HG02642 (cell line): ENCODE data around the gene SORCS2.

Experiments
- ATAC-seq: cut with Tn5 transposase; IDR thresholded peaks from one replicate; pipeline ENCODE4 v1.9.1; 2021; ENCODE audit warnings: mild to moderate bottlenecking; ENCODE audit not compliant: unreplicated experiment, poor library complexity

Gene SORCS2

DNA sequence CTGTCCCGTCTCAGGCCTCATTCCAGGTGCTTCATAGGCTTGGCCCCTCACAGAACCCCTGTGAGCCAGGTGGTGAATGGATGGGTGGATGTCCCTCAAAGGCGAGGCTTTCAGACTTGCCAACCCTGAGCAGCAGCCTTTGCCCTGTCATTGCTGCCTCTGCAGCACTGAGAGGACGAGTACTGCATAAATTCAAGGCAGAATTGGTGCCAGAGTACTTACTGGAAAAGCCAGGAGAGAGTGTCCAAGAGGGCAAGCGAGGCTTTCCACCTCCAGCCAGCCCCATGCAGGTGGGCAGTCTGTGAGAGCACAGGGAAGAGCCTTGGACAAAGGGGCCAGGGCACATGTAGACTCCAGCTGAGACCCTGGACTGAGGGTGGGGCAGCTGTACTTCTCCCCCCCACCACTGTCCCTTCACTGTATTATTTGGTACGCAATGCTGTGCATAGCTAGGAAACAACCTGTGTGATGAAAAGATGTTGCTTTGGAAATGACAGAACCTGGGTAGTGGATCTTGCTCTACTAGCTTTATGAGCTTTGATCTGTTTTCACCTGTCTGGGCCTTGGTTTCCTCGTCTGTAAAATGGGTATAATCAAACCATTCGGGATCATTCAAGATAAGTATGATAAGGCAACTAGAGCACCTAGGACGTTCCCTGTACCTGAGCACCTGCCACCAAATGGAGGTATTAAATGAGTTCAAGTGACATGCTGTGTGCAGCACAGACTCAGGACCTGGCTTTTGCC lies 467.3 kb downstream of the SORCS2 start:
- ATAC-seq = no peak

DNA sequence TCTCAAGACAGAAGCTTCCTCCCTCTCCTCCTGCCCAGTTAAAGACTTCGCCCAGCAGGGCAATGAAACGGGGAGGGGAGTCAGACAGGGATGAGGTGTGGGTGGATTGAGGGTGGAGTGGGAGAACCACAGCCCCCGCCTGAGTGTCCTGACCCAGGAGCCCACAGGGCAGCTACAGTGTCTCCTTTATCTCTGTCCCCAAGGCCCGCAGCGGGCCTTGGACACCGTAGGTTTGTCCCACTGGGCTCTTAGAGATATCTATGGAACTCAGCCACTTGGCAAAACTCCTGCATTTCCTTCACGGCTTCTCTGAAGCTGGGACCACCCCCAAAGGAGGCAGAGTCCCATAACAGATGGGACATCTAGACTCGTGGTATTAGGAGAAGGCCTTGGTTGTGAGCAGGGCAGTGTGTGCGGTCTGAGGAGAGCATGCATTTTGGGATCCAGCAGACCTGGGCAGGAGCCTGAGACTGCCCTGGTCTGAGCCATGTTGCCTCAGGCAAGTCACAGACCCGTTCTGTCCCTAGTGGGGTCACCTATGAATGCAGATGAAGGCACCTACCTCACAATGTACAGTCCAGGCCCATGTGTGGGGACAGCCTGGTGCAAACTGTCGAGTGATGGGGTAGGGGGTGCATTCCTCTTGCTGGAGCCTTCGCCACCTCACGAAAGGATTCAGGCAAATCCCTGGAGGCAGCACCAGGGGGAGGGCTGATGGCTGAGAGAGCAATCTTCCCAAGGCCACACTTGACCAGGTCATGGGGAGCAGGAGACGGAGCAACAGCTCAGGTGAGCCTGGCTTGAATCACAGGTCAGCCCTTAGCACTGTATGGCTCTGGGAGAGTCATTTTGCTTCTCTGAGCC lies 468.1 kb downstream of the SORCS2 start:
- ATAC-seq = no peak

DNA sequence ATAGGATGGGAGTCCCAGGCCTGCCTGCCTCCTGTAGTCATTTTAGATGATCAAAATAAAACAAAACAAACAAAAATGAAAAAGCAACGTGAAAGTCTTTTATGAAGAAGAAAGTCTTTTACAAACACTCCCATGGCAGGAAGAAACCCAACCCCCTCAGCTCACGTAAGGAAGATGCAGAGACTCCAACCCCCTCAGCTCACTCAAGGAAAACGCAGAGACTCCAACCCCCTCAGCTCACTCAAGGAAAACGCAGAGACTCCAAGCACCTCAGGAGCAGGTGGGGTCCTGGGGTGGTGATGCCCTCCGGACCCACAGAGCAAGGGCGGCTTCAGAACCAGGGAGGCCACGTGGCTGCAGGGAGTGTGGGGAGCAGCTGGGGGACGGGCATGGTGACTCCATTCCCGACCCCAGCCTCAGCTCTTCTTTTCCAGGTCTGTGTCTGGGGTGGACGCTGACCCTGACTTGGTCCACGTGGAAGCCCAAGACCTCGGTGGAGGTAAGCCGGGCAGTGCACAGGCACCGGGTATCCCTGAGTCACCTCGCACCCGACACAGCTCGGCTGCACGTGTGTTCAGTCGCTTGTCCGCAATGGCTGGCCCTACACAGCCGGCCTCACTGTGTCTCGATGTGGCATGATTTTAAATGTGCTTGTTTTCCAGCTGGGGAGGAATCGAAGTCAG lies 468.9 kb downstream of the SORCS2 start:
- no peak for ATAC-seq

DNA sequence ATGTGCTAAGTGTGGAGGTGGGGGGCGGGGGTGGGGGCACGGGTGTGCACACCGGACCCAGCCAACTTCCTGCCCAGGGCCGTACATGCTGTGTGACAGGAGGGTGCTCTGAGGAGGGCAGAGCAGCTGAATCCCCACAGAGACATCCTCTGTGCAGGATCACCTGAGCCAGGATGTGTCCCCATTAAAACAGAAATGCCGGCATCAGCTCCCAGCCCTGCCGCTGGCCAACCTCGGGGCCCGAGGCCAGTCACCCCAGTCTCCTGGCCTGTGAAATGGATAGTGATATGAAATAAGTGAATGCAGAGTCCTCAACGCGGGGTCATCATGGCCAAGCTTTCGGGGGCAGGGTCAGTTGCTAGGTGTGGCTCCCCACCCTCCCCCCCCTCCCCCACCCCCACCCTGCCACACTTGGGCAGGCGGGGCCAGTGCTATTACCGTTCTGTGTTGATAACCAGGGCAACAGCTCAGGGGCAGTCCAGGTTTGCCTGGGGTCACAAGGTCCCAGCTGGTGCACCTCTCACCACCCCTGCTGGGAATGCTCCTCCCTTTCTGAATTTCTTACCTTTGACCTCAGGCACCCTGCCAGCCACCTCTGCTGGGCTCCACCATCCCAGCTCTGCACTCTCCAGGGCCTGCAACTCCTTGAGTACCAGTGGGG lies 469.6 kb downstream of the SORCS2 start:
- ATAC-seq = no peak

DNA sequence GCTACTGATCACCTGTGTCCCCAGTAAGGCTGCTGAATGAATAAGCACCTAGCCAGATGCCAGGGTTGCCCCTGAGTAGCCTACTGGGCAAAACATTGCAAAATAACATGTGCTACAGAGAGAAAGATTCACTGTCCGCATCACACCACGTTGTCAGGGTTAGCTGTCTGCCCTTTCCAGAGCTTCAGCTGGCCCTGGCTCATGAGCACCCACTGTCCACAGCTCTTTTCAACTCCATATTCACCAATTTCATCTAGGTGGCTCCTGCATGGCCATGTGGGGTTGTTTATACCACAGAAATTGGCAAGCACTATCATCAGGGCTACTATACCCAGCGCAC lies 470.1 kb downstream of the SORCS2 start:
- ATAC-seq = no peak

DNA sequence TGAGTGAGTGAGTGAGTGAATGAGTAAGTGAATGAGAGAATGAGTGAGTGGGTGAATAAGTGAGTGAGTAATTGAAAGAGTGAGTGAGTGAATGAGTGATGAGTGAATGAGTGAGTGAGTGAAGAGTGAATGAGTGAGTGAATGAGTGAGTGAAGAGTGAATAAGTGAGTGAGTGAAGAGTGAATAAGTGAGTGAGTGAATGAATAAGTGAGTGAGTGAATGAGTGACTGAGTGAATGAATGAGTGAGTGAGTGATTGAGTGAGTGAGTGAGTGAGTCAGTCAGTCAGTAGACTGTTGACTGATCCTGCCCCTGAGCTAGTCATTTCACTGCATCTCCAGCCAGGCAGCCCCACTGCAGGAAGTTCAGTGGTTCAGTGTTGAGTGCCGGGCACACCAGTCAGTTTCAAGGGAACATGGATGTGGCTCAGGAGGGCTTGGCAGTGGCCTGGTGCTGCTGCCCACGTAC lies 470.8 kb downstream of the SORCS2 start:
- no peak for ATAC-seq

DNA sequence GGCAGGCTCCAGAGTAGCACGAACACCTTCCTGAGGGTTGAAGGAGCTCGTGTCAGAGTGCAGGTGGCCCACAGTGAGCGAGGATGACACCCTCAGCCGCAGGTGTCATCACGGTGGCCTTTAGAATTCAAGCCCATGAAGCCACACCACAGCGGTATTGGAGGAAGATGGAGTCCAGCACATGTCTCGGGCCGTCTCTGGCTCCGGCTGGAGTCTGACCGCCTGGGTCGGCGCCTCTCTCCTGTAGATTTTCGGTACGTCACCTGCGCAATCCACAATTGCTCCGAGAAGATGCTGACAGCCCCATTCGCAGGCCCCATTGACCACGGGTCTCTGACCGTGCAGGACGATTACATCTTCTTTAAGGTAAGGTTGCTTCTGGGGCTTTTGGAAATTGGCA lies 471.8 kb downstream of the SORCS2 start:
- ATAC-seq = no peak

DNA sequence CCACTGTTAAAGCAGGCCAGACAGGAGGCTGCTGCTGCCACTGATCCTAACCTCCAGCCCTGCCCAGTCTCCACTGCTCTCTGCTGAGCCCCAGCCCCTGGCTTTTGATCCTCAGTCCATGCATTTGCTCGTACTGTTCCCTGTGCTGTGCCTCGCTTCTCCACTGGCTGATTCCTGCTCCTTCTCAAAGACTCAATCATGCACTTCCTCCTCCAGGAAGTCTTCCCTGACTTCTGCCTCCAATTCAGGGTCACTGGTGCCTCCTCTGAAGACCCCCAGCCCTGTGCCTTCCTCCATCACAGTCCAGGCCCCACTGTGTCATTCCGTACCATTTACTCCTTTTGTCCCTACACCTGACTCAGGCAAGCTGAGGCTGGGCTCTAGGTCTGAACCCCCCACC lies 473.0 kb downstream of the SORCS2 start:
- no peak for ATAC-seq

DNA sequence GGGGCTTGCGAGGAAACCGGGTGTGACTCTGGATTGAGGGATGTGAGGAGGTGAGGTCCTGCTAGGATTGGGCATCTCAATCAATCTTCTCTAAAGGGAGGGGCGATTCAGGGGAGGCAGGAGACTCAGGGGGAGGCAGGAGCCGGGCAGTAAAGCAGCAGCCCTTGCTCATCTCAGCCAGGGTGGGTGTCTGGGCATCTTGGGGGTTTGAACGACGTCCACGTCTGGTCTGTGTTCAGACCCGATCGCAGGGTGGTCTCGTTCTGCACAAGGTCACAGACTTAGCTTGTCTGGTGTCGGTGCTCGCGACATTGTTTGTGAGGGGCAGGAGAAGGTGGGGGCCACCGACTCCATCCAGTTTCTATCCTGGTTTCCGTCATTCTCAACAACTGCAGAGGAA lies 473.7 kb downstream of the SORCS2 start:
- ATAC-seq = no peak

DNA sequence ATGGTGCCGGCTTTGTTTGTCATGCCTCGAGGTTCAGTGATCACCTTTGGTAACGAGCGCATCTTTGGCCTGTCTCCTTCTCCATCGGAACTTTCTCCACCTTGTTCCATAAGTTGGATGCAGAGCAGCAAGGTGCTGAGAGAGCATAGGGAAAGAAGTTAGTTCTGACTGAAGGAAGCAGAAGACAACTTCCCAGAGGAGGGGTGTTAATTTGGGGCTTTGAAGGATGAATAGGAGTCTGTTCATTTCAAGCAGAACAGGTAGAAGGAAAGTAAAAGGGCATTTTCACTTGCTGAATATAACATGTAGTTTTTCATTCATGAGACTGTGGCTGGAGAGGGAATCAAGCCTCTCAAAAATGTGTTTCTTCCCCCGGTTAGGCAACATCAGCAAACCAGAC lies 474.4 kb downstream of the SORCS2 start:
- no peak for ATAC-seq

DNA sequence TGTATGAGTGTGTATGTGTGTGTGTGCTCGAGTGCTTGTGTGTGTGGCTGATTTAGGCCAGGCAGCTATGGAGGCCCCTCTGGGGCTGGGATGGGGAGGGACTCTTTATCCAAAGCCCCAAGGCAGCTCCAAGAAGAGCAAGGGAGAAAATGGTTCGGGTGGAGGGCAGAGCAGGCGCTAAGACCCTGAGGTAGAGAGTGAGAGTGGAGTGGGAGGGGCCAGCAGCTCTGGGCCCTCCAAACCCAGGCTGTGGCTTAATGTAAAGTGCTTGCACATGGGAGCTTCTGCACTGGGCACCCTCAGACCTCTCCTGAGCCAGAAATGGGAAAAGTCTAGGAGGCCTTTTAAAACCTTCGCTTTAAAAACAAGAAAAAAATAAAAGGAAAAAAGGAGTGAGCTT lies 475.9 kb downstream of the SORCS2 start:
- no peak for ATAC-seq

DNA sequence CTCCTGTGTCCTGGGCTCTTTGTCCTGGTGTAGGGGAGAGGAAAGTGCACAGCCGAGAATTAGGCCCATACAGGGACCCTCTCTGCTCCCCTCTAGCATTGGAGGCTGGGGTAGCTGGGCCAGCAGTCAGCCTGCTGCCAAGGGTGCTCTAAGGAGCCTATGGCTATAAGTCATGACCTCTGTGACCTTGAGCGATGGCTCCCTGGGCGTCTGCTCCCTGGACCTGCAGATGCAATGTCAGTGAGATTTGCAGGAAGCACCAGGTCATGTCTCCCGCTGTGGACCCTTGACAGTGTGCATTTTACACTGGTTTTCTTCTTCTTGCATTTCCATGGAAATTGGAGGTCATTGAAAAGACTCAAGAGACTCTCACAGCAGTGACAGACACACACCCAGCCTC lies 476.5 kb downstream of the SORCS2 start:
- ATAC-seq = no peak

DNA sequence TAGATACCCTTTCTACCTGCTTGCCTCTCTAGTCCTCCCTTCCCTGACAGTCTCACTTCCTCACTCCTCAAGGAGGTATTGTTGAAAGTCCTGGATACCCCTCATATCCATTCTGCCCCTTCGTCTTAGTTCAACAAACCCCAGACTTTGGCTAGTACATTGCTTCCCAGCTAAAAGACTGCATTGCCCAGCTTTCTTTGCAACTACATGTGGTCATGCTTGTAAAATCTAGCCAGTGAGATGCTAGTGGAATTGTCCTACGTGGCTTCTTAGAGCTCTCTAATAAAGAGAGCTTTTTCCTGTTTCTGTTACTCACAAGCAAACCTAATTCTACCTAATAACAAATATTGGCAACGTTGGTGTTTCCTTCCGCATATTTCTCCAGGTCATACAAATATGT lies 480.3 kb downstream of the SORCS2 start:
- no peak for ATAC-seq

DNA sequence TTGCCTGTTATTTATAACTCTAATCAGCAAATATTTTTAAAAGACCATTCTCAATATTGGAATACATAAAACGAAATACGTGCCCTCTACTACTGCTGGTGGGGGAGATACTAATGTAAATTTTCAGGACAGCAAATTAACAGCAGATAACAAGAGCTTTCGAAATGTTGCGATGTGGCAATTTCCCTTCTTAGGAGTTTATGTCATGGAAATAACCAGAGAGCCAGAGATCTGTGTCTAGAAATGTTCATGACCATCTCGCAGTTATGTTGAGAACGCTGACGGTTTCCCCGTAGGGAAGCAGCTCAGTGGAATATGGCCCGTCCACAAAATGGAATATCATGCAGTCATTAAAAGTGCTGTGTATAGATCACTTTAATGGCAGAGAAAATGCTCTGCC lies 480.8 kb downstream of the SORCS2 start:
- no peak for ATAC-seq

DNA sequence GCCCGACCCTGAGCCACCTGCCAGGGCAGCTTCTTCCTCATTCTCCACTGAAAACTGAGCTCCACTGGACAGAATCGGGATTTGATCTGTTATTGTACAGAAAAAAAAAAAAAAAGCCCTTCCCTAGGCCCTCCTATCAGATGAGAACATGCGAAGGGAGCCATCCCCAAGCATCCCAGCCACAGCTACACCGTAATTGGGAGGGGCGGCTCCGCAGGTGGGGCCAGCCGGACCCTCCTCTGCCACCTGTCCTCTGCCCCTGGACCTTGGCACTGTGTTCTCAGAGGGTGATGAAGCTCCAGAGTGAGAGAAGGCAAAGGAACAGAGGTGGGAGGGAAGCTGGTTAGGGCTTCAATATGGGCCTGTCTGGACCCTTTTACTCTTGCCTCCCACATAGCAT lies 482.4 kb downstream of the SORCS2 start:
- no peak for ATAC-seq

DNA sequence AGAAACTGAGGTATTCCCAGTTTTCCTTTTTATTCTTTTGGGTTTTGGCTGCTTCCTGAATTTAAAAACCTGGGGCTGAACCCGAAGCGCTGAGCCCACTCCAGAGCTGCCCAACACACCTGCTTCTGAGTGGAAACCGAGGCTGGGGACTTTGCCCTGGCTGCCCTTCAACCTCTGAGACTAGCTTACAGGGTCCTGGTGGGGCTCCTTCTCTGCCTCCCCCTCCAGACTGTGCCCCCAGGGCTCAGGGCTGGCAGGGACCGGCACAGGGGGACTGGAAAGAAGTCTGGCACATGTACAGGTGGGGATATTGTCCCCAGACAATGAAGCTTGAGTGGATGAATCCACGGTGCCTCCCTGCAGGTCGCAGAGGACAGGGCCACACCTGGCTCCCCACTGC lies 482.8 kb downstream of the SORCS2 start:
- ATAC-seq = no peak

DNA sequence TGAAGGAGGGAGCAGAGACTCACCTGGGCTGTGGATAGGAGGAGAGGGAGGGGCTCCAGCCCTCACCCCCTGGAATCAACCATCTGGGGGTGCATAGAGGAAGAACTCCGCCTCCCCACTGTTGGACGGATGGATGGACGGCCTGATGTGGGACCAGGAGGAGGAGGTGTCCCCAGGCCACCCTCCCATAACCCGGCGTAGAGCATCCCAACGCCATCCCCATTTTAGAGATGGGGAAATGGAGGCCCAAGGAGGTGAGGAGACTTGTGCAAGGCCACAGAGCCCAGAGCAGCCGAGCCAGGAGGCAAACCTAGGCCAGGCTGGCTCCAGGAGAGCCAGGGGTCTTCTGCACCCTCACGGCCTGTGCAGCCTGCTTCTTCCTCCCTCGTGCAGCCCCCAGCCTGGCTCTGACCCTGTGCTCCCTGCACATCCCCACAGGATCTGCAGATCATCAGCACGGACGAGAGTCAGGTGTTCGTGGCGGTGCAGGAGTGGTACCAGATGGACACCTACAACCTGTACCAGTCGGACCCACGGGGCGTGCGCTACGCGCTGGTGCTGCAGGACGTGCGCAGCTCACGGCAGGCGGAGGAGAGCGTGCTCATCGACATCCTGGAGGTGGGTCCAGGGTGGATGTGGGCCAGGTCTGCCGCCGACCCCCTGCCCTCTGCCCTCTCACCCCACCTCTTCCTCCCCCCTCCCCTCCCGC lies 483.4 kb downstream of the SORCS2 start:
- no peak for ATAC-seq

DNA sequence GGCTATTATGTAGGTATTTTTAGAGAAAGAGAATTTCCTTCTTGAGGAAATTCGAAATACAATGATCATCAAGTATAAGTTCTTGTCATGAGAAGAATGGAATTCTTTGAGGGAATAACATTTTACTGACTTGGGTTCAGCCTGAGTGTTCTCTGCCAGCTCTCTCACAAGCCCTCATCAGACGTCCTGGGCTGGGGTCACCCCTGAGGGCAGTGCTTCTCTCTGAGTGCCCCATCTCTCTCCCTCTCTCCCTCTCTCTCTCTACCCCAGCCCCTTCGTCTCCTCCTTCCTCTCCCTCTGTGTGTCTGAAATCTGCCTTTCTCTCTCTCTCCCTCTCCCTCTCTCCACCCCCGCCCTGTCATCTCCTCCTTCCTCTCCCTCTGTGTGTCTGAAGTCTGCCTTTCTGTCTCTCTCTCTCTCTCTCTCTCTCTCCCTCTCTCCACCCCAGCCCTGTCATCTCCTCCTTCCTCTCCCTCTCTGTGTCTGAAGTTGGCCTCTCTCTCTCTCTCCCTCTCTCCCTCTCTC lies 484.1 kb downstream of the SORCS2 start:
- no peak for ATAC-seq

DNA sequence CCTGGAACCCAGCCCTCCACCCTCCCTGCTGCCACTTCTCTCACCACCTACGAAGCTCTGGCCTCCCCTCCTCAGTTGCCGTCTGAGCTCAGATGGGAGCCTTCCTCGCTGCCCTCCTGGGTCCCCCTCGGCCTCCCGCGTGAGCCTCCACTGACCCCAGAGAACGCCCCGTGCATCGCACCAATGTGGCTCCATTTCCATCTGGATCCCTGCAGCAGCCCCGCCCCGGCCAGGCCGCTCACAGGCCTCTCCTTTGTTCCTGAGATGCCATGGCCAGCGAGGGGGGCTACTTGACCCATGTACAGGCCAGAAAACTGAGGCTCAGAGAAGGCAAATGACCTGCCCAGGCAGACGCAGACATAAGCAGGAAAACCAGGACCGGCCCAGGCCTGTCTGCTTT lies 484.7 kb downstream of the SORCS2 start:
- ATAC-seq = no peak

DNA sequence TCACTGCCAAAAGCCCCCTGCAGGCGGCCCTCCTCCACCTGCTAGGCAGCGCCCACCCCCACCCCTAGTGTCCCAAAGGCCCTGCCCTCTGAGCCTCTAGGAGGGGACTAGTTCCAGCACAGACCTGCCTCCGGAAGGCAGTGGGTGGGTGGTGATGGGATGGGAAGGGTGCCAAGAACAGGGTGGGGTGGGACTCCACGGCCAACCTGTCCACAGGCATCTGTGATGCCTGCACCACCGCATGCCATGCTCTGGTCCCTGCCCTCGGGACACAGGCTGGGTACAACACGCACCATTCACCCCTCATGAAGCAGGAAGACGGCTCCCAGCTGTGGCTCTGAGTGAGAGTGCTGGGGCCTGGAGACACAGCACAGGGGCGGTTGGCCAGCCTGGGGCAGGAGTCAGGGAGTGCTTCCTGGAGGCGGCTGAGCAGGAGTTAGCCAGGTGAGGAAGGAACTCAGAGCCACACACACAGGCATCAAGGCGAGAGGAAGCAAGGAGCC lies 485.5 kb downstream of the SORCS2 start:
- ATAC-seq = no peak
